Mesenchymal stem cell (in vitro differentiated cells and primary cell): ENCODE results near the gene CDH18.
A peak's percentile ranks its signal among the peaks of the same experiment; 100 is the strongest.
"Not testable (repeated sequence)": the region's sequence is repeated elsewhere in the genome, so short reads cannot be mapped to it uniquely, and the experiment has no call there.

Experiments
- DNase-seq: peaks from one replicate; pipeline ENCODE4 v3.0.0-alpha.2; 2013
- H2AFZ ChIP-seq: one replicate; pipeline ENCODE4 v1.6.1; 2013; ENCODE audit warnings: low read depth, mild to moderate bottlenecking, control low read depth, inconsistent platforms, low read length, moderate library complexity
- H2AK5ac ChIP-seq: 2 replicates; pipeline ENCODE4 v1.6.1; 2013; ENCODE audit warnings: low read length, moderate library complexity, mild to moderate bottlenecking, inconsistent platforms; ENCODE audit not compliant: severe bottlenecking
- H2BK120ac ChIP-seq: one replicate; pipeline ENCODE4 v1.6.1; 2013; ENCODE audit warnings: low read depth, mild to moderate bottlenecking, inconsistent platforms, low read length, moderate library complexity
- H2BK12ac ChIP-seq, 2 experiments: one replicate each; pipeline ENCODE4 v1.6.1; 2013; ENCODE audit warnings: inconsistent platforms in 2 of 2, low read length in 2 of 2, mild to moderate bottlenecking in 2 of 2, moderate library complexity in 2 of 2, control low read depth in 1 of 2
- H2BK15ac ChIP-seq: one replicate; pipeline ENCODE4 v1.6.1; 2013; ENCODE audit warnings: mild to moderate bottlenecking, low read depth, inconsistent platforms; ENCODE audit not compliant: poor library complexity, severe bottlenecking
- H2BK5ac ChIP-seq: 2 replicates; pipeline ENCODE4 v1.6.1; 2013; ENCODE audit warnings: low read depth, mild to moderate bottlenecking, low read length, control low read depth, inconsistent platforms; ENCODE audit not compliant: poor library complexity, severe bottlenecking
- H3K14ac ChIP-seq, 2 experiments: one replicate each; pipeline ENCODE4 v1.6.1; 2013; ENCODE audit warnings: inconsistent platforms in 2 of 2, low read length in 2 of 2, control low read depth in 1 of 2, mild to moderate bottlenecking in 1 of 2, moderate library complexity in 1 of 2
- H3K18ac ChIP-seq, 2 experiments: one replicate each; pipeline ENCODE4 v1.6.1; 2013; ENCODE audit warnings: inconsistent platforms in 2 of 2, low read length in 2 of 2, control low read depth in 1 of 2, low read depth in 1 of 2, mild to moderate bottlenecking in 1 of 2
- H3K23ac ChIP-seq, 2 experiments: one replicate each; pipeline ENCODE4 v1.6.1; 2013; ENCODE audit warnings: inconsistent platforms in 2 of 2, low read length in 2 of 2, mild to moderate bottlenecking in 2 of 2, moderate library complexity in 2 of 2, control low read depth in 1 of 2
- H3K27ac ChIP-seq: 2 replicates; pipeline ENCODE4 v1.5.1; 2013; ENCODE audit warnings: mild to moderate bottlenecking, moderate library complexity, low read length, control low read depth, inconsistent platforms; ENCODE audit not compliant: poor library complexity, severe bottlenecking
- H3K27me3 ChIP-seq, 2 experiments: 2 replicates each; pipeline versions ENCODE4 v1.6.1 to v1.7.0; 2013; ENCODE audit warnings: low read length in 2 of 2, mild to moderate bottlenecking in 2 of 2, moderate library complexity in 2 of 2, control low read depth in 1 of 2, inconsistent platforms in 1 of 2; ENCODE audit not compliant: control insufficient read depth in 1 of 2, insufficient read depth in 1 of 2
- H3K36me3 ChIP-seq, 2 experiments: 2 replicates each; pipeline versions ENCODE4 v1.6.1 to v1.7.0; 2013; ENCODE audit warnings: low read length in 2 of 2, control low read depth in 1 of 2, inconsistent platforms in 1 of 2, low read depth in 1 of 2, mild to moderate bottlenecking in 1 of 2; ENCODE audit not compliant: insufficient read depth in 2 of 2, control insufficient read depth in 1 of 2
- H3K4ac ChIP-seq, 2 experiments: one replicate each; pipeline ENCODE4 v1.6.1; 2013; ENCODE audit warnings: inconsistent platforms in 2 of 2, low read length in 2 of 2, mild to moderate bottlenecking in 2 of 2, moderate library complexity in 2 of 2, control low read depth in 1 of 2, low read depth in 1 of 2
- H3K4me1 ChIP-seq: 2 replicates; pipeline ENCODE4 v1.6.1; 2013; ENCODE audit warnings: low read depth, low read length, control low read depth; ENCODE audit not compliant: control insufficient read depth, insufficient read depth
- H3K4me2 ChIP-seq: 2 replicates; pipeline ENCODE4 v1.6.1; 2013; ENCODE audit warnings: low read length, mild to moderate bottlenecking, inconsistent platforms; ENCODE audit not compliant: poor library complexity, severe bottlenecking
- H3K4me3 ChIP-seq, 2 experiments: 2 replicates each; pipeline versions ENCODE4 v1.5.1 to v1.7.0; 2013; ENCODE audit warnings: low read length in 2 of 2, mild to moderate bottlenecking in 2 of 2, control low read depth in 1 of 2, low read depth in 1 of 2; ENCODE audit not compliant: insufficient read depth in 1 of 2
- H3K79me1 ChIP-seq: replicated peaks from 2 replicates; pipeline ENCODE4 v1.6.1; 2013; ENCODE audit warnings: mild to moderate bottlenecking, control low read depth, low read length, inconsistent platforms; ENCODE audit not compliant: poor library complexity, severe bottlenecking
- H3K9ac ChIP-seq: 2 replicates; pipeline ENCODE4 v1.7.0; 2013; ENCODE audit warnings: mild to moderate bottlenecking, low read length, moderate library complexity
- H3K9me3 ChIP-seq: 2 replicates; pipeline ENCODE4 v1.7.0; 2013; ENCODE audit warnings: mild to moderate bottlenecking, low read length; ENCODE audit not compliant: control insufficient read depth
- H4K8ac ChIP-seq: one replicate; pipeline ENCODE4 v1.6.1; 2013; ENCODE audit warnings: inconsistent platforms, mild to moderate bottlenecking, low read length, moderate library complexity
- H4K91ac ChIP-seq: one replicate; pipeline ENCODE4 v1.6.1; 2013; ENCODE audit warnings: mild to moderate bottlenecking, low read length, inconsistent platforms
- WGBS: methylation state at CpG from one replicate; pipeline ENCODE4 v1.1.7; 2013; ENCODE audit warnings: mixed read lengths; 5-methylcytosine and 5-hydroxymethylcytosine counted together

The CDH18 gene

DNA sequence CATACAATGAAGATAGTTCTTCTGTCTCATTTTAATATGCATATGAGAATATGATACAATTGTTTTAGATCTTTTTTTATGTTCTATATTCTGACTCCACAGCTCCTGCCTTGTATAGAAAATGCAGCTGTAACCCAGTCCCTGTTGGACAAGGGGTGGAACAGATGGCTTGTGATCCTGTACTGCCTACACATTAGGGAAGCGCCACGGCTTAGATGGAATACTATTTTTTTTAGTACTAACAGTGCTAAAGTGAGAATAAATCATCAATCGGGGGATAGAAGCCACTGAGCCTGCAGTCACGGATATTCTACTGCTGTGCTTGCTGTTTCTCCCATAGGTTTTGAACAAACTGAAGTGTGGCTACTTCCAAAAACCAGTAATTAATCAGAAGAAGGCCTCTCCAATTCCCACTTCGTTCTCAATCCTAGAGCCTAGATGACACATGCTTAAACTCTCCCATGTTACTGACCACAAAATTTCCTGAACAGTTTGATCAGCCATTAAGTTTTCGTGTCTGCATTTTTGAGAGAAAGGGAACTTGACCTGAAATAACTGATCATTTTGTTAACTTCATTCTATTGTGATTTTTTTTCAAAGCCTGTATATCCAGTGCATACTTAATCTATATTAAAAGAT, 150.3 kb downstream of the CDH18 start:
- no peaks in the 10 kb centered on the region for H3K79me1 ChIP-seq
- no peak overlapping the region for H2BK12ac ChIP-seq
- peaks cover 20% of the 10 kb centered on the region for H3K9me3 ChIP-seq
- WGBS = 40% methylated on average over 3 of the region's 6 CpGs
- no peak overlapping the region for H3K14ac ChIP-seq
- no peaks in the 10 kb centered on the region for H3K4me1 ChIP-seq
- no peak overlapping the region for H3K23ac ChIP-seq
- H2BK120ac ChIP-seq = peak overlapping the region; percentile 49
- H3K4me3 ChIP-seq = no peak overlapping the region
- H3K18ac ChIP-seq = no peak overlapping the region
- H3K36me3 ChIP-seq = no peaks in the 10 kb centered on the region
- H3K9ac ChIP-seq = no peak overlapping the region
- H2AK5ac ChIP-seq = no peak overlapping the region
- no peak overlapping the region for H2BK15ac ChIP-seq
- no peak overlapping the region for H3K4ac ChIP-seq
- H4K91ac ChIP-seq = no peak overlapping the region
- H3K27ac ChIP-seq = peak overlapping the region; percentile 29
- no peak overlapping the region for H3K4me2 ChIP-seq
- no peak overlapping the region for H4K8ac ChIP-seq
- H2BK5ac ChIP-seq = no peak overlapping the region
- no peaks in the 10 kb centered on the region for H3K27me3 ChIP-seq
- no peak overlapping the region for H2AFZ ChIP-seq
- DNase-seq = peak; percentile 32

DNA sequence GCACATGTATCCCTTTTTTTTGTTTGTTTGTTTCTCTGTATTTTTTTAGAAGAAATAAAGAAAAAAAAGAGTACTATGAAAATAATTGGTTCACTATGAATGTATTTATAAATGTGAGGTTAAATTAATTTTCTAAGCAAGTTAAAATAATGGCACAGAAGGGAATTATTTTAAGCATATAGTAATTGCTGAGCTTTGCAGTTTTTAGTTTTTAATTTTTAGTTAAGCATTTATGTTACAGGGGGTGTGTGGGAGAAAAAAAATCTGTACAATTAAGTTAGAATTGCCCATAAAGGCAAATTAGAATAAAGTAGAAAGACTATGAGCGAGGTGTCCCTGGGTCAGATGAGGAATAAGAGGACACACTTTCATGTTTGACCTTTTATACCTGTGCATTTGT, 152.6 kb downstream of the CDH18 start:
- H3K79me1 ChIP-seq = no peaks in the 10 kb centered on the region
- no peak overlapping the region for H4K8ac ChIP-seq
- H2BK12ac ChIP-seq = no peak overlapping the region
- H2AK5ac ChIP-seq = no peak overlapping the region
- no peaks in the 10 kb centered on the region for H3K36me3 ChIP-seq
- no peak overlapping the region for H3K4ac ChIP-seq
- H3K27ac ChIP-seq = no peak overlapping the region
- H2BK5ac ChIP-seq = no peak overlapping the region
- 67% methylated on average over 1 of the region's 1 CpG for WGBS
- H3K18ac ChIP-seq = no peak overlapping the region
- no peak overlapping the region for H3K23ac ChIP-seq
- H3K4me3 ChIP-seq = no peak overlapping the region
- no peaks in the 10 kb centered on the region for H3K4me1 ChIP-seq
- H3K27me3 ChIP-seq = no peaks in the 10 kb centered on the region
- no peak overlapping the region for H4K91ac ChIP-seq
- H3K9me3 ChIP-seq = peaks cover 17% of the 10 kb centered on the region
- H3K9ac ChIP-seq = no peak overlapping the region
- no peak overlapping the region for H2AFZ ChIP-seq
- no peak for DNase-seq
- H3K4me2 ChIP-seq = no peak overlapping the region
- H3K14ac ChIP-seq = no peak overlapping the region
- no peak overlapping the region for H2BK120ac ChIP-seq
- H2BK15ac ChIP-seq = no peak overlapping the region

- not testable (repeated sequence) for H3K27me3 ChIP-seq, H2BK15ac ChIP-seq, H3K14ac ChIP-seq, H2BK12ac ChIP-seq, H3K27ac ChIP-seq, H3K23ac ChIP-seq, H2BK120ac ChIP-seq, H3K9ac ChIP-seq, H3K79me1 ChIP-seq, H3K9me3 ChIP-seq, H2BK5ac ChIP-seq, H2AFZ ChIP-seq, H3K4me1 ChIP-seq, H3K4ac ChIP-seq, H4K8ac ChIP-seq, DNase-seq, H3K4me2 ChIP-seq, H4K91ac ChIP-seq, H3K18ac ChIP-seq, H3K36me3 ChIP-seq, H2AK5ac ChIP-seq, H3K4me3 ChIP-seq
- WGBS = 100% methylated on average over 2 of the region's 4 CpGs
Measured at GRCh38 chr5:19812720-19813119, 175.3 kb downstream of the CDH18 start.

DNA sequence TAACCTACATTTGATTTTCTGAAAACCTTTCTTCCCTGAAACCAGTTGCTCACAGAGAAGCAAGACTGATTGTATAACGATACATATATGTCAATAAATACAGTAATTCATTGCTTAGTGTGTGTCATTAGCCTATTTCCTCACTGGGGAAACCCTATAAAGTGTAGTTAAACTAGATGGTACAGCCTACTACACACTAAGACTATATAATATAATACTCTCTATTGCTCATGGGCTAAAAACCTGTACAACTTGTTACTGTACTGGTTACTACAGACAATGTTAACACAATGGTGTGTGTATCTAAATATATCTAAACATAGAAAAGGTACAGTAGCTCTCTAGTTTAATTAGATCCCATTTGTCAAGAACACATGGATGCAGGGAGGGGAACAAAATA, 181.2 kb downstream of the CDH18 start:
- no peak overlapping the region for H3K18ac ChIP-seq
- no peak overlapping the region for H2AK5ac ChIP-seq
- H3K27ac ChIP-seq = no peak overlapping the region
- H3K27me3 ChIP-seq = no peaks in the 10 kb centered on the region
- no peak overlapping the region for H3K23ac ChIP-seq
- no peaks in the 10 kb centered on the region for H3K4me1 ChIP-seq
- DNase-seq = no peak
- H3K4me3 ChIP-seq = no peak overlapping the region
- H3K36me3 ChIP-seq = no peaks in the 10 kb centered on the region
- H3K14ac ChIP-seq = no peak overlapping the region
- no peak overlapping the region for H4K91ac ChIP-seq
- H3K4me2 ChIP-seq = no peak overlapping the region
- H2BK12ac ChIP-seq = no peak overlapping the region
- H2BK15ac ChIP-seq = no peak overlapping the region
- no peak overlapping the region for H2BK5ac ChIP-seq
- H2BK120ac ChIP-seq = no peak overlapping the region
- no peak overlapping the region for H3K9ac ChIP-seq
- H3K9me3 ChIP-seq = no peaks in the 10 kb centered on the region
- H3K4ac ChIP-seq = no peak overlapping the region
- no peak overlapping the region for H2AFZ ChIP-seq
- no CpG with 5 or more reads among the region's 1 CpG for WGBS
- H4K8ac ChIP-seq = no peak overlapping the region
- H3K79me1 ChIP-seq = no peaks in the 10 kb centered on the region
